Fibroblast of pulmonary artery (primary cell): ENCODE measurements around the gene COG6.

Experiments used
- DNase-seq: peaks from one replicate; pipeline ENCODE4 v3.0.0-alpha.2; 2010; ENCODE audit warnings: low read depth
- H3K4me3 ChIP-seq: replicated peaks from 2 replicates; pipeline ENCODE4 v1.5.1; 2011; ENCODE audit warnings: low read depth, mild to moderate bottlenecking, control low read depth, low read length, moderate library complexity
- CTCF ChIP-seq: IDR thresholded peaks from 2 replicates; pipeline ENCODE4 v1.5.1; 2011; ENCODE audit warnings: mild to moderate bottlenecking, control low read depth, low read length, inconsistent platforms; ENCODE audit errors: missing control alignments

Gene COG6

GRCh38 chr13:39784347-39784746 lies 128.9 kb downstream of the COG6 start:
- no peak overlapping the region for H3K4me3 ChIP-seq
- no peak for TF ChIP-seq CTCF
- DNase-seq, result peak; percentile 23

GRCh38 chr13:39786091-39786490 lies 130.6 kb downstream of the COG6 start:
- H3K4me3 ChIP-seq, result no peak overlapping the region
- TF ChIP-seq CTCF, result no peak
- no peak for DNase-seq

- H3K4me3 ChIP-seq, result no peak overlapping the region
- DNase-seq, result peak; percentile 45
- TF ChIP-seq CTCF, result no peak
These were observed 131.6 kb downstream of the COG6 start for GRCh38 chr13:39787086-39787487.

- no peak for DNase-seq
- H3K4me3 ChIP-seq, result no peak overlapping the region
- no peak for TF ChIP-seq CTCF
These were observed 132.6 kb downstream of the COG6 start for GRCh38 chr13:39788102-39788501.

GRCh38 chr13:39789451-39789850 lies 134.0 kb downstream of the COG6 start:
- no peak overlapping the region for H3K4me3 ChIP-seq
- DNase-seq, result no peak
- no peak for TF ChIP-seq CTCF
